GM23338 (cell line): ENCODE results near the gene IL23R. TPM values are rescaled to one million over a fixed set of nuclear protein-coding genes. Genes with fewer than 3 reads are reported as not detected.

Source experiments
- ATAC-seq: fragments of 200-7000 bp; cut with Tn5 transposase; 3 replicates; pipeline ENCODE4 v1.9.1; 2020
- DNase-seq: peaks from one replicate; pipeline ENCODE4 v3.0.0-alpha.2; 2015; ENCODE audit warnings: low spot score
- H2AFZ ChIP-seq: fragments of 200-600 bp; sonication (generic); 2 replicates; pipeline ENCODE4 v1.8.0; 2016; ENCODE audit warnings: antibody characterized with exemption, mild to moderate bottlenecking, moderate library complexity
- H3F3A ChIP-seq: fragments of 200-600 bp; sonication (generic); replicated peaks from 2 replicates; pipeline ENCODE4 v1.8.0; 2017; ENCODE audit warnings: antibody characterized with exemption, mixed run types, low read depth
- H3K27ac ChIP-seq: fragments of 200-600 bp; sonication (generic); 2 replicates; pipeline ENCODE4 v1.6.1; 2016; ENCODE audit warnings: low read depth
- H3K27me3 ChIP-seq: fragments of 200-600 bp; sonication (generic); 2 replicates; pipeline ENCODE4 v1.8.0; 2016; ENCODE audit warnings: mild to moderate bottlenecking, mixed run types, moderate library complexity; ENCODE audit not compliant: insufficient read depth
- H3K36me3 ChIP-seq: fragments of 200-600 bp; sonication (generic); 2 replicates; pipeline ENCODE4 v1.8.0; 2016; ENCODE audit warnings: mild to moderate bottlenecking; ENCODE audit not compliant: insufficient read depth
- H3K4me1 ChIP-seq: fragments of 200-600 bp; sonication (generic); 2 replicates; pipeline ENCODE4 v1.8.0; 2016; ENCODE audit warnings: mild to moderate bottlenecking, moderate library complexity; ENCODE audit not compliant: insufficient read depth
- H3K4me2 ChIP-seq: fragments of 200-600 bp; sonication (generic); 2 replicates; pipeline ENCODE4 v1.7.1; 2017; ENCODE audit warnings: mixed run types
- H3K4me3 ChIP-seq: fragments of 200-600 bp; sonication (generic); 2 replicates; pipeline ENCODE4 v1.6.1; 2016; ENCODE audit warnings: mixed run types
- H3K79me2 ChIP-seq: fragments of 200-600 bp; sonication (generic); replicated peaks from 2 replicates; pipeline ENCODE4 v1.8.0; 2017; ENCODE audit warnings: mild to moderate bottlenecking; ENCODE audit not compliant: insufficient read depth
- H3K9me2 ChIP-seq: fragments of 200-600 bp; sonication (generic); 2 replicates; pipeline ENCODE4 v1.8.0; 2017; ENCODE audit not compliant: insufficient read depth
- H4K20me1 ChIP-seq: fragments of 200-600 bp; sonication (generic); replicated peaks from 2 replicates; pipeline ENCODE4 v1.8.0; 2017; ENCODE audit warnings: mild to moderate bottlenecking; ENCODE audit not compliant: insufficient read depth
- H3K27ac Mint-ChIP-seq: 2 replicates; pipeline ENCODE4 v1.8.0; 2020; ENCODE audit warnings: inconsistent platforms, mild to moderate bottlenecking, moderate library complexity, mixed read lengths
- H3K27me3 Mint-ChIP-seq: 3 replicates; pipeline ENCODE4 v1.8.0; 2022; ENCODE audit warnings: low read depth, mild to moderate bottlenecking, moderate library complexity, mixed read lengths, inconsistent platforms; ENCODE audit not compliant: insufficient read depth, poor library complexity
- H3K36me3 Mint-ChIP-seq: 3 replicates; pipeline ENCODE4 v1.8.0; 2021; ENCODE audit warnings: low read depth, mild to moderate bottlenecking, inconsistent platforms, moderate library complexity, mixed read lengths
- H3K4me1 Mint-ChIP-seq: 3 replicates; pipeline ENCODE4 v1.8.0; 2020; ENCODE audit warnings: mild to moderate bottlenecking, inconsistent platforms, mixed read lengths
- H3K4me3 Mint-ChIP-seq: 3 replicates; pipeline ENCODE4 v1.8.0; 2021; ENCODE audit warnings: moderate library complexity, mild to moderate bottlenecking, inconsistent platforms, mixed read lengths
- H3K9me3 Mint-ChIP-seq: 3 replicates; pipeline ENCODE4 v1.8.0; 2020; ENCODE audit warnings: moderate library complexity, mild to moderate bottlenecking, inconsistent platforms, mixed read lengths
- CREB1 ChIP-seq: fragments of 250-450 bp; sonication (Bioruptor Pico); IDR thresholded peaks from 2 replicates; pipeline ENCODE4 v1.5.0; 2020; ENCODE audit warnings: low read depth, mild to moderate bottlenecking, moderate library complexity
- ETS1 ChIP-seq: IDR thresholded peaks from 2 replicates; pipeline ENCODE4 v1.6.1; 2016; ENCODE audit warnings: antibody characterized with exemption
- JUNB ChIP-seq: IDR thresholded peaks from one replicate; pipeline ENCODE4 v1.6.1; 2016; ENCODE audit warnings: antibody characterized with exemption; ENCODE audit not compliant: unreplicated experiment
- NANOG ChIP-seq: IDR thresholded peaks from 2 replicates; pipeline ENCODE4 v1.6.1; 2016; ENCODE audit warnings: antibody characterized with exemption, borderline replicate concordance
- POLR2AphosphoS5 ChIP-seq: IDR thresholded peaks from 2 replicates; pipeline ENCODE4 v1.6.1; 2016; ENCODE audit warnings: antibody characterized with exemption, low read depth
- REST ChIP-seq: IDR thresholded peaks from one replicate; pipeline ENCODE4 v1.6.1; 2018; ENCODE audit warnings: antibody characterized with exemption; ENCODE audit not compliant: unreplicated experiment
- STAT1 ChIP-seq: IDR thresholded peaks from one replicate; pipeline ENCODE4 v1.6.1; 2016; ENCODE audit warnings: antibody characterized with exemption; ENCODE audit not compliant: unreplicated experiment
- ZNF114 ChIP-seq: fragments of 250-450 bp; sonication (Bioruptor Pico); IDR thresholded peaks from 2 replicates; pipeline ENCODE4 v1.5.0; 2020; ENCODE audit warnings: mild to moderate bottlenecking, moderate library complexity
- ZNF331 ChIP-seq: fragments of 250-450 bp; sonication (Bioruptor Pico); IDR thresholded peaks from 2 replicates; pipeline ENCODE4 v1.5.0; 2020; ENCODE audit warnings: low read depth, mild to moderate bottlenecking, moderate library complexity
- ZNF462 ChIP-seq: fragments of 250-450 bp; sonication (Bioruptor Pico); IDR thresholded peaks from 2 replicates; pipeline ENCODE4 v1.5.0; 2020; ENCODE audit warnings: mild to moderate bottlenecking, moderate library complexity
- polyA plus RNA-seq: library from polyadenylated mRNA; unstranded; fragments of >200 nt; fragmentation: Nextera tagmentation; extraction: Ambion mirVana; gene quantifications from 2 replicates; pipeline ENCODE4 v1.2.1, GENCODE V29; 2016
- total RNA-seq: library from RNA; depleted of rRNA; stranded (reverse); fragments of >200 nt; shearing (Covaris generic); gene quantifications from 2 replicates; pipeline ENCODE4 v1.2.3, GENCODE V29; 2014

Gene IL23R
- total and polyA plus RNA-seq, 2 experiments from 2014 or later = not detected

GRCh38 chr1:67274623-67275325, 108.5 kb downstream of the IL23R start:
- peaks cover 6% of the 10 kb centered on the region; the same call in 2 of the 3 replicates for H3K36me3 Mint-ChIP-seq
- H3K9me2 ChIP-seq = 0 out of 2 replicates have a peak, but pooled peaks cover 6% of the 10 kb centered on the region
- H3F3A ChIP-seq = no peaks in the 10 kb centered on the region
- H3K27ac Mint-ChIP-seq = no peak overlapping the region
- H3K9me3 Mint-ChIP-seq = peaks cover 19% of the 10 kb centered on the region
- no peak overlapping the region for H3K4me2 ChIP-seq
- no peak overlapping the region for H3K27ac ChIP-seq
- no peaks in the 10 kb centered on the region for H3K79me2 ChIP-seq
- no peaks in the 10 kb centered on the region for H3K36me3 ChIP-seq
- ATAC-seq = no peak
- H3K27me3 Mint-ChIP-seq = no peaks in the 10 kb centered on the region
- H3K4me3 Mint-ChIP-seq = no peak overlapping the region
- H3K27me3 ChIP-seq = no peaks in the 10 kb centered on the region
- H3K4me1 Mint-ChIP-seq = no peaks in the 10 kb centered on the region
- H3K4me1 ChIP-seq = no peaks in the 10 kb centered on the region
- DNase-seq = no peak
- no peak overlapping the region for H3K4me3 ChIP-seq
- H2AFZ ChIP-seq = no peak overlapping the region
- TF ChIP-seq STAT1 (no peak), REST (no peak), POLR2AphosphoS5 (no peak)
- no peaks in the 10 kb centered on the region for H4K20me1 ChIP-seq

- Mint-ChIP-seq H3K27ac (no peak overlapping the region), H3K36me3 (no peaks in the 10 kb centered on the region), H3K4me1 (no peaks in the 10 kb centered on the region), H3K9me3 (peaks cover 6% of the 10 kb centered on the region), H3K4me3 (no peak overlapping the region), H3K27me3 (peaks cover 3% of the 10 kb centered on the region)
- no peak overlapping the region for H3K4me3 ChIP-seq
- DNase-seq (no peak), ATAC-seq (no peak)
- no peaks in the 10 kb centered on the region for H3F3A ChIP-seq
- H3K4me2 ChIP-seq = no peak overlapping the region
- H4K20me1 ChIP-seq = no peaks in the 10 kb centered on the region
- H3K9me2 ChIP-seq = no peaks in the 10 kb centered on the region
- H3K27ac ChIP-seq = no peak overlapping the region
- no peaks in the 10 kb centered on the region for H3K36me3 ChIP-seq
- H2AFZ ChIP-seq = no peak overlapping the region
- no peaks in the 10 kb centered on the region for H3K27me3 ChIP-seq
- H3K79me2 ChIP-seq = no peaks in the 10 kb centered on the region
- no peaks in the 10 kb centered on the region for H3K4me1 ChIP-seq
- no peak for TF ChIP-seq ETS1
- TF ChIP-seq JUNB = no peak
- no peak for TF ChIP-seq ZNF114
- TF ChIP-seq NANOG = no peak
- TF ChIP-seq POLR2AphosphoS5 = no peak
- TF ChIP-seq STAT1 = no peak
- no peak for TF ChIP-seq ZNF331 (CRISPR knock-in tag)
- TF ChIP-seq CREB1 (CRISPR knock-in tag) = no peak
- TF ChIP-seq ZNF462 = no peak
These were observed 114.4 kb downstream of the IL23R start for GRCh38 chr1:67280696-67281095.
